Amygdala (tissue), 56 donors: ENCODE data around the gene ARFIP1.
"Not testable (repeated sequence)": the region's sequence is repeated elsewhere in the genome, so short reads cannot be mapped to it uniquely, and the experiment has no call there.

Experiments used
- DNase-seq, 56 donors: peaks; one replicate each; lab custom pipeline; 2025; lab: John Stamatoyannopoulos, UW

The ARFIP1 gene

DNA sequence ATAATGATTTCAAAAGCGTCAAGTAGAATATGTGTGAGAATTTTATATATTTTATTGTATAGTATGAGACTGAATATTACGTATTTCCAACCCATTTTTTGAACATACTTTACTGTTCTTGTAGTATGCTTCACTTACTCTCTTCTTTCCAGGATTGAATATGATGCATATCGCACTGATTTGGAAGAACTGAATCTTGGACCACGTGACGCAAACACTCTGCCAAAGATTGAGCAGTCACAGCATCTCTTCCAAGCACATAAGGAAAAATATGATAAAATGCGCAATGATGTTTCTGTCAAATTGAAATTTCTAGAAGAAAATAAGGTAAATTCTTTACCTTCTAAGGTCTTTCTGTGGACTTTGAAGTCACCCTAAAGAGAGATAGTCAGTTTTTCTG lies 108.2 kb downstream of the ARFIP1 start:
- no peak for DNase-seq

- no peak for DNase-seq
Observed at GRCh38 chr4:152892974-152893373, 113.2 kb downstream of the ARFIP1 start.

GRCh38 chr4:152894673-152895072 lies 114.9 kb downstream of the ARFIP1 start:
- DNase-seq, result no peak

- DNase-seq, result no peak
Observed at GRCh38 chr4:152896811-152897210, 117.1 kb downstream of the ARFIP1 start.

DNA sequence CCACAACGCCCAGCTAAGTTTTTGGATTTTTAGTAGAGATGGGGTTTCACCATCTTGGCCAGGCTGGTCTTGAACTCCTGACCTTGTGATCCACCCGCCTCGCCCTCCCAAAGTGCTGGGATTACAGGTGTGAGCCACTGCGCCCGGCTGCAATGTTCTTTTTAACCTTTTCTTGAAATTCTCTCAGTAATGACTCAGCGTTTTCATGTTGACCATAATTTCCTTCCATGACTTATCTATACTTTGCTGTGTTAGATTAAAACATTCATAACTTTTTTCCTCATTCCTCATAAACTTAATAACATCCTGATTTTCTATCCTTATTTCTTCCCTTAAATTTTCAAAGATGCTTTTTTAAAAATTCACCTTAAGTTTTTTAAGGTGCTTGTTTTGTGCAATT lies 118.4 kb downstream of the ARFIP1 start:
- not testable (repeated sequence) for DNase-seq

GRCh38 chr4:152898606-152899005 lies 118.9 kb downstream of the ARFIP1 start:
- DNase-seq, result no peak

DNA sequence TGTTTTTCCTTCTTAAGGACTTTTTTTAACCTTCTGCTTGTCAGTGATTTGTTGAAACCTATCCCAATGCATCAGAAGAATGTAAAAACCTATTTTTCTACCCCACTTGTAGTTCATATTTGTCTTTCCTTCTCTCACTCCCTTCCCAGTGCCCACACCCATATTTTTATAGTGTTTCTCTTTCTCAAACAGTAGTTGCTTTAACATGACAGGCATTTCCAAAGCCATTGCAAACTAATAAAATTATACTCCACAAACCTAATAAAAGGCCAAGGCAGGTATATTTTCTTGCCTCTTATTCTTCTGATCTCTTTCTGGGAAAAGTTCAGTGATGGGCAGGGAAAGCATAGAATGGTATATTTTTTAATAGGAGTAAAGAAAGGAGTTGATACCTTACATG lies 120.6 kb downstream of the ARFIP1 start:
- no peak for DNase-seq

- no peak for DNase-seq
Observed at GRCh38 chr4:152901205-152901604, 121.5 kb downstream of the ARFIP1 start.

DNA sequence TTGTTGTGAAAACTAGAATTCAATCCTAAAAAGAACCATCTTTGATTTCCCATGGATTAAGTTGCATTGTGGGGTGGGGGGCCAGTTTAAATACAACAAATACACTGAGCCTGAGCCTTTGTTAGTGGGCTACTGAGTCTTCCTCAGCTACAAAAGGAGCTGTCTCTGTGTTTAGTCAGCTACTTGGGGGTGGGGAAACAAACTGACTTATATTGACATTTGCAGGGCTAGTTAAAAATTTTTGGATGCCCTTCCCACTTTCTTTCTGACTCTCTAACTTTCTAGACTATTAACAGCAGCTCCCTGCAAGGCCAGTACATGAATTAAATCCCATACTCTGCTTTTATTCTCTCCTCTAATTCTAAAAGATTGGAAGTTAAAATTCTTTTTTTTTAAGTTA lies 123.9 kb downstream of the ARFIP1 start:
- DNase-seq, result no peak

GRCh38 chr4:152909901-152910300 lies 130.1 kb downstream of the ARFIP1 start:
- no peak for DNase-seq

GRCh38 chr4:152910521-152910920 lies 130.8 kb downstream of the ARFIP1 start:
- DNase-seq, result no peak

DNA sequence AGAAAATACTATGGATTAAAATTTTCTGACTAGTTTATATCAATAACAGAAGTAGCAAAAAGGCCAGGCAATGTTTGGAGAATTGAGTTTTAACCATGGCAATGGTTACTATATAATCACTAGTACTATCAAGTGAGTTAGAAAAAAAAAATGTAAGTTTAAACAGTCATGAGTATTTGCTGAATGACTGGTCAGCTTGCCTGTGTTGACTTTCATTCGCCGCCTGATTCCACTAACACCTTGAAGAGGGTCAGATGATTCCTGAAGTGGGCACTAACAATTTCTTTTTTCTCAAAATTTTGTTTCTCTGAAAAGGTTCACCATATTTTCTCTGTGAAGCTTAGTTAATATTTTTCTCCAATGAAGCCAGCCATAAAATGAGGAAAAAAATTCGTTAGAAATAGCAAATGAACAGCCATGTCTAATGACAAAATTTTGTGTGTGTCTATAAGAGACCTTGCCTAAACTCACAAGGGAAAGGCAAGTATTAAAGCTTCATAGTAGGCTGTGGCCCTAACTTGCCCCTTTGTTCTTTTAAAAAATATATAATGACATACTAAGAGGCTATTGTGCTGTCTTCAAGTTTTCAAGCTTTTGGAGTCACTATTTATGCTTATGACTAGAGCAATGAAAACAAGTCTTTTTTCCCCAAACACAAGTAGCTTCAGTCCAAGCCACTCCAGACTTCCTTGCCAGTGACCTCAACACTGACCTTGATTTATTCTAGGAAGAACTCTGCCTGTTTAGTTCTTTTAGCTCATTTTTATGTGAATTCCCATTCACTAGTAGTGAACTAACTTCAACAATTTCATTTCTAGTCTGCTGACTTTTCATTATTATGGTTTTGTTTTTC lies 138.0 kb downstream of the ARFIP1 start:
- no peak for DNase-seq

GRCh38 chr4:152919826-152920225 lies 140.1 kb downstream of the ARFIP1 start:
- no peak for DNase-seq

- DNase-seq, result no peak
Observed at GRCh38 chr4:152920768-152921167, 141.0 kb downstream of the ARFIP1 start.

- DNase-seq, result no peak
Observed at GRCh38 chr4:152921284-152921683, 141.5 kb downstream of the ARFIP1 start.

- no peak for DNase-seq
Observed at GRCh38 chr4:152925851-152926250, 146.1 kb downstream of the ARFIP1 start.

- no peak for DNase-seq
Observed at GRCh38 chr4:152926959-152927358, 147.2 kb downstream of the ARFIP1 start.

DNA sequence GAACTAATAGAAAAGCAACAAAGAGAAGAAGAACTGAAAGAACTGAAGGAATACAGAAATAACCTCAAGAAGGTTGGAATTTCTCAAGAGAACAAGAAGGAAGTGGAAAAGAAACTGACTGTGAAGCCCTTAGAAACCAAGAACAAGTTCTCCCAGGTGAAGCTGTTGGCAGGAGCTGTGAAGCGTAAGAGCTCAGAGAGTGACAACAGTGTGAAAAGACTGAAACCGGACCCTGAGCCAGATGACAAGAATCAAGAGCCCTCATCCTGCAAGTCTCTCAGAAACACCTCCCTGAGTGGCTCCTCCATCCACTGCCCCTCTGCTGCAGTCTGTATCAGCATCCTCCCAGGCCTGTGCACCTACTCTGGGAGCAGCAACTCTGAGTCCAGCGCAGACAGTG lies 148.0 kb downstream of the ARFIP1 start:
- DNase-seq, result no peak

- DNase-seq, result no peak
Observed at GRCh38 chr4:152928286-152928685, 148.5 kb downstream of the ARFIP1 start.

DNA sequence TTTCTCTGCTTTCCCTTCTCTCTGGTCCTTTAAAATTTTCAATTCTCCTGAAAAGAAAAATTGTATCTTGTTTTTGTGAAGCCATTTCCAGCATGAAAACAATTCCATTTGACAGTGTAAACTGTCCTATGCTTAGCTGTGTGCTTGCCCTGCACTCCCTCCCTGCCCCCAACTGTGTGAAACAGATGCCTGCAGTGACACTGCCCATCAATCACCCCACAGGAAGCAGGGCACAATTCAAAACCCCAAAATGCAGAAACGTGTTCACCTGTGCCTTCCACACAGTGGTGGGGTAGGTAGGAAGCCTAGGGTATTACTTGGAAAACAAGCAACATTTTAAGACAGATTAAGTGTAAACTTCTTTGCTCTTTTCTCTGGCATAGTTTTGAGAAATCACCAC lies 150.1 kb downstream of the ARFIP1 start:
- no peak for DNase-seq

GRCh38 chr4:152935143-152935542 lies 155.4 kb downstream of the ARFIP1 start:
- no peak for DNase-seq

GRCh38 chr4:152935631-152936445 lies 156.1 kb downstream of the ARFIP1 start, which contains the start of gene FHDC1:
TSS of gene FHDC1 (plus strand) at chr4:152936323. CDS start at chr4:152943058, 6,735 bp downstream.
- DNase-seq, result peak in 2 of 56 donors; percentile 5 to 33
